Limb (tissue), 2 donors: ENCODE results near the gene HELZ.
"Not testable (repeated sequence)": the region's sequence is repeated elsewhere in the genome, so short reads cannot be mapped to it uniquely, and the experiment has no call there.

Source experiments
- DNase-seq, 2 donors: peaks; one replicate each; pipeline ENCODE4 v3.0.0-alpha.2; 2016; ENCODE audit errors: extremely low spot score in 2 of 2

Gene HELZ

GRCh38 chr17:67150826-67151225, 94.2 kb downstream of the HELZ start:
- no peak for DNase-seq

GRCh38 chr17:67148352-67148751, 96.6 kb downstream of the HELZ start:
- DNase-seq = no peak

DNA sequence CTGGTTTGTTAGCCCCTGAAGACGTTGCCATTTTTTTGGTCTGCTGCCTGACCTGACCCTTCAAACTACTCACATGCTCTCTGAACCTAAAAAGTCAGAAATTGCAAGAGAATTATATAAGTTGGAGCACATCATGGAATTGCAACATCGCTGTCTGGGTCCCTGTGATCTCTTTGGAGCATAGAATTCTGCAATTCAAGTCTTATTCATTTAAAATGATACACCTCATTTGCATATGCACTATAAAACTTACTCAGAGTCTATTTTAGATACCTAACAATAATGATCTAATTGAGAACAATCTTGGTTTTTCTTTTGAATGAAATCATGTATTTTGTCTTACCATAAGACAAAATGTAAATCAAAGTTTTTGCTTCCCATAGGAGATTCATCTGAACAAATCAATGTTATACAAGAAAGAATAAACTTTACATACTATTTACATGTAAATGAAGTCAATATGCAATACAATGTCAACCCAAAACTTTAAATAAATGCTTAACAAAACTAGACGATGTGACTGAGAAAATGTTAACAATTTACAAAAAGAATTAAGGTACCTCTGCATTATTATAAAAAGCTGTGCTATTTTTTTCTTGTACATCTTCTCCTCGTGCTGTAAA, 99.7 kb downstream of the HELZ start:
- no peak for DNase-seq

DNA sequence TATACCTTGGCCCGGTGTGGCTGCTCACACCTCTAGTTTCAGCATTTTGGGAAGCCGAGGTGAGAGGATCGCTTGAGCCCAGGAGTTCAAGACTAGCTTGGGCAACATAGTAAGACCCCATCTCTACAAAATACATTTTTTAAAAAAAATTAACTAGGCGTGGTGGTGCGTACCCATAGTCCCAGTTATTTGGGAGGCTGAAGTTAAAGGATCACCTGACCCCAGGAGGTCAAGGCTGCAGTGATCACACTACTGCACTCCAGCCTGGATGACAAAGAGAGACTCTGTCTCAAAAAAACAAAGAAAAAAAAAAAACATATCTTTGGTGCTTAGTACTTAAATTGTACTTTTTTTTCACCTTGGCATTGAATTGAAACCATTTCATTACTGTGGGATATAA, 101.7 kb downstream of the HELZ start:
- no peak for DNase-seq

GRCh38 chr17:67142030-67142429, 103.0 kb downstream of the HELZ start:
- DNase-seq = not testable (repeated sequence)

DNA sequence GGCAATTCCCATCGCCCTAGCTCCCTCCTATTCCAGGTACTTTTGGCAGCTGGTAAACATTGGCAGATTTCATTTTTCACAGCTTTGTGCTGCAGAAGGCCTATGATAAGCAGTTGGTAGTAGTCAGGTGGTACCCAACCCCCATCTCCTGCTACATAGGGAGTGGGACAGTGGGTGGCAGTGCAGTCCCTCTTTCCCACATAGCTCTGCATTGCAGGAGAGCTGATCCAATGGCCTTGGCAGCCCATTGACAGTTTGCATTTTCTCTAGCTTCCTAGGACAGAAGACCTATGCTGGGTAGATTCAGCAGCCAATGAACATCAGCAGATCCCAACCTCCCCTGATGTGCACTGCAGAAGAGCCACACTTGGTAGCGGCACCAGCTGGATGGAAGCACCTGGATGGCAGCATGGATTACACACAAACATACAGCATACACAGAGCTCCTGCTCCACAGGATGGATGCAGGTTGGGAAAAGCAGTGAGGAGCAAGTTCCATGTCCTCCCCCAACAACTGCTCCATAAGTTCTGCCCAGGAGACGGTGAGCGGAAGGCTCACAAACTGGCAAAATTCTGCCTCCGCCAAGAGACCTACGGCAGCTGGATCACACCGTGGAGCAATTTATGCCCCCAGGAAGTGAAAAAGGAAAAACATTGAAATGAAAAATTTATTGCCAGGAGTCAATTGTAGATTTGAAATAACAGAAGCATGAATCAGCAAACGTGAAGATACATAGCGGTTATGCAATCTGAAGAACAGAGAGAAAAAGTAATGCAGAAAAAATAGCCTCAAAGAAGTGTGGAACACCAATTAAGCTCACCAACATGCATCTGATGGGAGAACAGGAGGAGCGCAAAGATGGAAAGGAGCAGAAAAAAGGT, 105.0 kb downstream of the HELZ start:
- no peak for DNase-seq

GRCh38 chr17:67139289-67139688, 105.7 kb downstream of the HELZ start:
- DNase-seq = no peak

GRCh38 chr17:67138392-67138791, 106.6 kb downstream of the HELZ start:
- no peak for DNase-seq

GRCh38 chr17:67137860-67138259, 107.1 kb downstream of the HELZ start:
- DNase-seq = no peak

DNA sequence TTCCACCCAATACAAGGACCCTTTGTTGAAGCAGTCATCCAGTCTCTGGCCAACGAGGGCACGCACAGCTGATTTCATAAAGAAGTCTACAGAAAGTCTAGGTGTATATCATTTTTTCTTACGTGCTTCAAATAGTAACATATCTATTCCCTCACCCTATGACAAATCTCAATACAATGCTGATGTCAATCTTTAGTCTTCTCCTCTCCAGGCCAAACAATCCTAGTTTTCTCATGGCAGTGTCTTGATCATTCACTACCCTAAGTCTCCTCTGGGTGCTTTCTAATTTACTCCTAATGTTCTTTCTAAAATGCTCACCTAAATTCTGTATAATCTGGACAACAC, 108.0 kb downstream of the HELZ start:
- DNase-seq = no peak

DNA sequence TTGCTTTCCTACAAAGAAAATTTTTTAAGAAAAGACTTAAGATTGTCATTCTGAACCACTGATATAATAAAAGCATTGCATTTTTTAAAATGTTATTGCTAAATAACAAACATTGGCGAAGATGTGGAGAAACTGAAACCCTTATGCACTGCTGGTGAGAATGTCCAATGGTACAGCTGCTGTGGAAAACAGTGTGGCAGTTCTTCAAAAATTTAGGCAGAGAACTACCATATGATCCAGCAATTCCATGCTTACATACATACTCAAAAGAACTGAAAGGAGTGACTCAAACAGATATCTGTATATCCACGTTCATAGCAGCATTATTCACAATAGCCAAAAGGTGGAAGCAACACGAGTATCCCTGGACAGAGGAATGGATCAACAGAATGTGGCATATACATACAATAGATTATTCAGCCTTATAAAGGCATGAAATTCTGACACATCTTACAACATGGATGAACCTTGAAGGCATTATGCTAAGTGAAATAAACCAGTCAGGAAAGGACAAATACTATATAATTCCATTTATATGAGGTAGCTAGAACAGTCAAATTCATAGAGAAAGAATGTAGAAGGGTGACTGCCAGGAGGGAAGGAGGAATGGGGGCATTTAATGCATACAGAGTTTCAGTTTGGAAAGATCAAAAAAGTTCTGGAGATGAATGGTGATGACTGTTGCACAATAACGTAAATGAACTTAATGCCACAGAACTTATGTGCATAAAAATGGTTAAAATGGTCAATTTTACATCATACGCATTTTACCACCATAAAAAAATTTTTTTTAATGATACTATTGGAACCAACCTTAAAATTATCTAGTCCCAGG, 108.6 kb downstream of the HELZ start:
- DNase-seq = no peak

DNA sequence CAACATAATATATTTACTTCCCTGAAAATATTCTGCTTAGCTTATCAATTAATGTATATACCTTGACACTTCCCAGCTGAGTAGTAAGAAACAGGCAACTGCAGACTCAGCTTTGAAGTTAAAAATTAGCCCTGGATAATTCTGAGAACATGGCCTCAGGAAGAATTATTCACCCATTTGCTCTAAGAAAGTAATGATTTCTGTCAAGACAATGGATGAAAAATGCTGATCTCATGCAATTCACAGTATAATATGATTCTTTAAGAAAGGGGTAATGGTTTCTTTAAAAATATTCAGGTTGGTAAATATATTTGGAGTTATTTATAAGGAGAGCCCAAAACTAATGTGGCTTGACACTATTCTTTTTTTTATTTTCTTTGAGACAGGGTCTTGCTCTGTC, 111.8 kb downstream of the HELZ start:
- no peak for DNase-seq

- DNase-seq = no peak
Observed at GRCh38 chr17:67132366-67132765, 112.6 kb downstream of the HELZ start.

GRCh38 chr17:67130768-67131167, 114.2 kb downstream of the HELZ start:
- no peak for DNase-seq

DNA sequence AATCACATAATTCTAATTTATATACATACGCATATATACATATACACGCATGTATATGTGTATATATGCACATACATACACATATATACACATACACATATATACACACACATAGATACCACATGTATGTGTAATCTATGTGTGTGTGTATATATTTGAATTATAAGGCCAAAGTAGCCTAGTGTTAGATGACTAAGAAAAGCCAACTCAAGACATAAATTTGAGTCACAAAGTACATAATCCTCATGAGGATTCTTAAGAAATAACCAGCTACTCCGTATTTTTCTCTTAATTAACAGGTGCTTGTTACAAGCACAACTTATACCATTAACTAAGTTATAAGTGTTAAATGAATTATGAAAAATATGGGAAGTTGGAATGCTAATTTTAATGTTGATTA, 115.7 kb downstream of the HELZ start:
- no peak for DNase-seq

DNA sequence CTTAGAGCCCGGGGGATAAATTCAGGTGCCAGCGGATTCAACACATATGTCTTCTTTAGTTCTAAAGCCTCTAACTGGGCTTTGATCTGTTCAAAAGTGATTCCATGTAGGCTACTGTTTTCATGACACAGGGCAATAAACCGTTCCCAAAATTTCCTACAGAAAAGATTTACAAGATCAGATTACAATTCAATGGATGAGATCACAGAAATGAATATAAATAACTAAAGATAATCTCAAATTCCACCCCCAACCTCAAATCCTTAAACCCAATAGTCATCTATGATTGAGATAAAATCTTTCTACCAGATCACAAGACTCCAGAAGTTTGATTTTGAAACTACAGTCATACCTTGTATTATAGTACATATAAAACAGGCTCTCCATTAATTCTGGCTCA, 116.3 kb downstream of the HELZ start:
- no peak for DNase-seq

GRCh38 chr17:67127925-67128324, 117.1 kb downstream of the HELZ start:
- no peak for DNase-seq

DNA sequence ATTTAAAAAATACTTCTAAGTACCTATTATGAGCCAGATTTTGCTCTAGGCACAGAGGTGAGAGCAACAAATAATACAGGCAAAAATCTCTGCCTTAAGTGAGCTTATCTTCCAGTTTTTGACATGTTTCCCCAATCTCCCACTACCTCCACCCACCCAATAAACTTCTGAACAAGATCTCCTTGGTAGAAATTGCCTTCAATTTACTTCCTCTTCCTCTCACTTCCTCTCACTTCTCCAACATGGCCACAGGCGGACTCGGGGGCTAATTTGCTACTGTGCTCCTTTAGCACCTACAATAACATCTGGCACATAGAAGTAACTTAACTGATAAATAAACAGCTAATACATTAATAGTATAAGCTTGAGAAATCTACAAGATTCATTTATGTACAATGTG, 118.0 kb downstream of the HELZ start:
- no peak for DNase-seq

DNA sequence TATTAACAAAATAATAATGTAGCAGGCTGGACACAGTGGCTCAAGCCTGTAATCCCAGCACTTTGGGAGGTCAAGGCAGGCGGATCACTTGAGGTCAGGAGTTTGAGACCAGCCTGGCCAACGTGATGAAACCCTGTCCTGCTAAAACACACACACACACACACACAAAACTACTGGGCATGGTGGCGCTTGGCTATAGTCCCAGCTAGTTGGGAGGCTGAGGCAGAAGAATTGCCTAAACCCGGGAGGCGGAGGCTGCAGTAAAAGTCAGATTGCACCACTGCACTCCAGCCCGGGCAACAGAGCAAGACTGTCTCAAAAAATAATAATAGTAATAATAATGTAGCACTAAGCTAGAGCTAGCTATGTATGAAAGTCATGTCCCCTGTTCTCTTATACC, 118.5 kb downstream of the HELZ start:
- not testable (repeated sequence) for DNase-seq

DNA sequence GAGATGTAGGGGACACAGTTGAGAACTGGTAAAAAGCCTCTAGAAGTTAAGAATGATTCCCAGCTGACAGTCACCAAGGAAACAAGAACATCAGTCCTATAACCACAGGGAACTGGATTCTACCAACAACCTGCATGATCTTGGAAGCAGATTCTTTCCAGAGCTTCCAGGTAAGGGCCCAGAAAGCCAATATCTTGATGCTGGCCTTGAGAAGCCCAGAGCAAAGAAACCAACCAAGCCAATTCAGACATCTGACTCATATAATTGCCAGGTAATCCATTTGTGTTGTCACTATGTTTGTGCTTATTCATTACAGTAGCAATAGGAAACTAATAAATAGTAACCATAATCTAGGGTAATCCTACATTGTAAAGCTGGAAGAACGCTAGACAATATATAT, 119.1 kb downstream of the HELZ start:
- no peak for DNase-seq

DNA sequence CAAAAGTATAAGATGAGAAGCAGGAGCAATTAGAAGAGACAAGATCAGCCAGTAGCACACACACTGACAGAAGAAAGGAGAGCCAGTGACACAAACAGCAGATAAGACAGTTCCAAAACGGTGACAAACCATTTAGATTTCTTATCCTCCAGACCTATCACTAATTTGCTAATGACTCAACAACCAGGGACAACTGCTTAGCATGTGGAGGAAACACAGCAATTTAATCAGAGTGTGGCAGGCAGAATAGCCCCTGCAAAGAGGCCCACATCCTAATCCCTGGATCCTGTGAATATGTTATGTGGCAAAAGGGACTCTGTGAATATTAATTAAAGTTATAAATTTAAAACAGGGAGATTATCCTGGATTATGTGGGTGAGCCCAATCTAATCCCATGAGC, 119.6 kb downstream of the HELZ start:
- DNase-seq = no peak

DNA sequence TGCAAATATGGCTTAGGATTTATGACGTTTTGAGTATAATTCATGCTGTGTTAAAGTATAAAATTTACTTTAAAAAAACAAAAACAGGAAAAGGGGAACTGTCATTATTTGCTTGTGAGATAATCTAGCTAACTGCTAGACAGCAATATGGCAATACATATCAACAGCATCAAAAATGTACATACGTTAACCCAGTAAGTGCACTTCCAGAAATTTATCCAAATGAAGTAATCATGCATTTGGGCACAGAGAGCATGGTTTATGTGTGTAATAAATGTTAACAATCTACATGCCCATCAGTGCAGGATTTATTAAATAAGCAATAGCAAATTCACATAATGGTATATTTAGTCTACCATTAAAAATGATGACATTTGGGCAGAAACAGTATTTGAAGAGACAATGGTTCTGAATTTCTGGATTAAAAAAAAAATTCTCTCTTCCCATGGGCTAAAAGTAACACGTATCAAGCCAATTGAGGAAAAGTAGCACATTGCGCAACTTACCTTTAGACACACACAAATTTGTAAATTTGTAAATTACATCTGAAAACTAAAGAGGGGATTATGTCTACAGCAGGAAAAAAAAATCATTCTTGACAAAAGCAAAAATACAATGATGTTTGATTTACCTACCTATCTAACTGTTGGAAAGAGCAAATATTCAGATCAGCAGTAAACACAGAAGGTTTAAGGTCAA, 120.4 kb downstream of the HELZ start:
- no peak for DNase-seq
